GM19099 (cell line): ENCODE data around the gene TENM4.

Source experiments
- POLR2A ChIP-seq: IDR thresholded peaks from 3 replicates; pipeline ENCODE4 v1.6.1; 2011; ENCODE audit warnings: low read depth; ENCODE audit not compliant: insufficient read length; ENCODE audit errors: extremely low read depth

TENM4 gene

DNA sequence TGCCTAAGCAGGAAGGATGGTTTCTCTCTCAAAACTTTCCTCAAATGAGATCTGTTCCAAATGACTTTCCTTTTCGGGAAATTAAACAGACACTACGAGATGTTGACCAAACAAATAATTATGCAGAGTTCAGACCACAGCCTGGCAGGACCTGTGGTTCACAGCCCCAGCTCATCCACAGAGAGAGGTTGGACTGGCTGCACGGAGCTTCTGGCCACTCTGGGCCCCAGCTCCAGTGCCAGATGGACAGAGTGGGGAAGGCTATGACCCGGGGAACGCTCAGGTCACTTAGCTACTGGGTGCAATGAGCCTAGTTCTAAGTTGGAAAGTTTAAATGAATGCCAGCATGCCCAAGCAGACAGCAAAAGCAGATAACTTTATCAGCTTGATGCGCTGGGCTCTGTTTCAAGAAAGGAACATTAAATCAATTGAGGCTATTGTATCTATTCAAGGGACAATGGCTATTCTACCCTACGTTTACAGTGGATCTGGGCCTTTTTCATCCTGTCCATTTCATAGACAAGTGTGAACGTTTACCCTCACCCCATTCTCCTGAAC lies 710.5 kb downstream of the TENM4 start:
- no peak for TF ChIP-seq POLR2A

DNA sequence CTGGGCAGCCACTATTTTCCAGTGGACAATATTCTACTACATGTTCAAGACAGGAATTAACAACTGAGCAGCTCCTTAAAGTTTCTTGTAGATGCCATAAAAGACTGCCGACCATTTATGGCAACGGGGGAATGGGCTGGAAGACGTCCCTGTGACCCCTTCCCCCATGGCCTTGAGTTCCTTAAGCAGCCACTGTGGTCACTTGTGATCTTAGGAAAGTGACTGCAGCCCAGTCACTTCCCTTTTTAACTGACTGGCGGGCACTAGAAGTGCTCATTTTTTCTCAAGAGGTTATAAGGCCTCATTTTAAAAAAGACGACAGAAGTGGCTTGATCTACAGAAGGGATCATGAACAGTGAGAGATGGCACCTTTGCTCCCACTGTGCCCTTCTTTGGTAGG lies 713.0 kb downstream of the TENM4 start:
- TF ChIP-seq POLR2A, result no peak

GRCh38 chr11:78725200-78725599 lies 715.6 kb downstream of the TENM4 start:
- no peak for TF ChIP-seq POLR2A

DNA sequence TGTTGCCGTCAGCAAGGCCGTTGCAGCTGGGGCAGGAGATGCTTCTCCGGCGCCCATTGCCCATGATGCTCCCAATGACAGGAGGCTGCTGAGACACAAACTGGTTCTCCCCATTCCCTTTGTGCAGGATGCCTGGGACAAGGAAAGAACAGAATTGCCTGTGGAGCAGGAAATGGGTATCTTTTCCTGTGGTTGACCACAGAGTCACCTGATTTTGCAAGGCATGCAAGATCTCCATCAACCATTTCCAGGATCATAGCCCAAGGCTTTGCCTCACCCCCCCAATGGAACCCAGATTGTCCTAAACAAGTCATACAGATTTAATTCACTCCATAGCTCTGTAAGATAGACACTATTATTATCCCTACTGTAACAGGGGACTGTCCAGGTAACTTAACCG lies 718.0 kb downstream of the TENM4 start:
- TF ChIP-seq POLR2A, result no peak

GRCh38 chr11:78720281-78720989 lies 720.4 kb downstream of the TENM4 start:
- no peak for TF ChIP-seq POLR2A

DNA sequence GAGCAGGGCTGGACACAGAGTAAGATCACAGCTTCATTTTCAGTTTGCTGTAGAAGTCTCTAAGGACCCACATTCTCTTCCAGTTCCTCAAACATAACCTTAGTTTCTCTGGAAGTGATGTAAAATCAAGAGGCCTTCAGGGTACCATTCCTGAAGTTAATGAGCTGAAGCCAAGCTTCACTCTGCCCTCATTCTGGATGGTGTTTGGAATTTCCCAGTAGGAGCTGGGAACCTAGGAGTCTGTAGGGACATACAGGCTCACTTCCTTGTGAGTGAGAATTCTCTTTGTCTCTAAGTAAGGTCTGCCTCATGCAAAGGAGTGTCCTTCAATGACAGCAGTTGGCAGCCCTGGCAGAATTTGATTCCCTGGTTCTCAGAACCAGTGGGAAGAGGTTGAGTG lies 723.8 kb downstream of the TENM4 start:
- TF ChIP-seq POLR2A, result no peak

DNA sequence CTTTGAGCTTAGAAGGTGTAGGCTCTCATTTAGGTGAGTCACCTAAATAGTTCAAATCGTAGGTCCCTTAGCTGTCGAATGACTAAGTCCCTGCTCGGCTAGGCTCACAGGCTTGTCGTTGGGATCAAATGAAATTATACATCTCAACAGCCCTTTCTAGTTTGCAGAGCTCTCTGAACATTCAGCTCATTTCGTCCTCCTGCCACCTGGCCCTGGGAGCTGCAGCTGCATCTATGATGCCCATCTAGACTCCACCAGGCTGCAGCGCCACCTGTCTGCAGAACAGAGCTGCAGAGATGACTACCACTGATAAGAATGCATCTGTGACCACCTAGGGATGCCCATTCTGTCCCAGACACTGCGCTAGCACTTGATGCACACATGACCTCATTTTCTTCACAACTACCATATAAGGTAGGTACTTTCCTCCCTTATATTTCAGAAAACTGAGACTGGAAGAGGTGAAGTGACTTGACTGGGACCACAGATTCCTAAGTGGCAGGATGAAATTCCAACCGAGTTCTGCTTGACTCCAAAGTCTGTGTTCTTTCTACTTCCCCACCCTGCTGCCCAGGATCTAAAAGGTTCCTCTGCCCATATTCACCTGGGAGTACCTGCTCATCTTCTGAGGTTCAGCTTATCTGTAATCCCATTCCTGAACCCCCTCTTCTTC lies 725.1 kb downstream of the TENM4 start:
- no peak for TF ChIP-seq POLR2A

GRCh38 chr11:78714539-78714938 lies 726.3 kb downstream of the TENM4 start:
- no peak for TF ChIP-seq POLR2A

DNA sequence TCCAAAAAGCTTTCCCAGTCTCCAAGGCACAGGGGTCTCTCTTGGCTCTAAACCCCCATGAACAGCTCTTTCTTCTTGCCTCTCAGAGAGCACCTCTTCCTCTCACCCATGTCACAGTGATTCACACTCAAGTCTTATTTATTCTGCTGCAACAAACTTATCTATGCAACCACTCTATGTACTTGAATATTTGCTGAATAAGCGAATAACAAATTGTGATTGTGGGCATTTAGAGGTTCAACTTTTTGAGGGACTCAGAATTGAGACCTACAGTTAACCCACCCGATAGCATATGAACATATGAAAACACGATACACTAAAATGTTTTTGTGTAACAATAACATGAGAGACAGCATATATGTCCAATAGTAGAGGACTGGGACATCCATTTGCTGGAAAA lies 729.1 kb downstream of the TENM4 start:
- TF ChIP-seq POLR2A, result no peak

DNA sequence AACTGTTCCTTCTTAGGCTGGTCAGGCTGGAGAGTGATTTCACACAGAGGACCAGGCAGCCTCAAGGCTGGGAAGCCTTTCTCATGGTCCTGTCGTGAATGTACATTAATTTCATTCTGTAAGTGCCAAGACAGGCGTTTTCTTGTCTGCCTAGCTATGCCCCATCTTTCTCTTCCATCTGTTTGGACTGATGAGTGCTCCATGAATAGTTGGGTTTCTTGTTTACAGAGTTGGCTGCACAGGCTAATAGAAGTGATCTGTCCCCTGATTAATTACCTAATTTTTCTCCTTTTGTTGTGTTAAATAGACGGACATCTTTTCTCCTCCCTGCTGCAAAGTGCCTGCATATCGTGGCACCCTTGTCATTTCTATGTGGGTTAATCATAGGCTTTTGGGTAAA lies 730.4 kb downstream of the TENM4 start:
- no peak for TF ChIP-seq POLR2A

DNA sequence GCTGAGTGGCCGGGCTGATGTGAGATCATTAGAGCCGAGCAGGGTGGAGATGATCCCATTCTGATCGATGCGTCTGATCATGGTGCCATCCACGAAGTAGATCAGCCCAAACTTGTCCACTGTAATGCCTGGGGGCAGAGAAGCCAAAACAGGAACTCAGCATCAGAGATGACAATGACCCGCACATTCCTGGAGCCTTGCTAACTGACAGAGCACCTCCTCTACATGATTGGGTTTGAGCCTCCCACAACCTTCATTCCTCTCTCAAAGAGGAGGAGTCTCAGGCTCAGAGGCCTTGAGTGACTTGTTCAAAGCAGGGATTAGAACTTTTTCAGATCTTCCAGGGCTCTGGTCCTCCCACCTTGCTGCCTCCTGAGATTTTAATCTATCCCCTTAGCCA lies 732.4 kb downstream of the TENM4 start:
- TF ChIP-seq POLR2A, result no peak

- no peak for TF ChIP-seq POLR2A
Observed at GRCh38 chr11:78706551-78706950, 734.3 kb downstream of the TENM4 start.

- no peak for TF ChIP-seq POLR2A
Observed at GRCh38 chr11:78704811-78705210, 736.0 kb downstream of the TENM4 start.

GRCh38 chr11:78699609-78700135 lies 741.2 kb downstream of the TENM4 start:
- TF ChIP-seq POLR2A, result no peak

GRCh38 chr11:78698612-78699011 lies 742.2 kb downstream of the TENM4 start:
- TF ChIP-seq POLR2A, result no peak

- TF ChIP-seq POLR2A, result no peak
Observed at GRCh38 chr11:78696177-78696576, 744.7 kb downstream of the TENM4 start.
